DMS 273 treated with DMSO at 0.1 percent for 48 hours (cell line): Measurements from ENCODE around the gene GLOD4.
"Not testable (repeated sequence)": the region's sequence is repeated elsewhere in the genome, so short reads cannot be mapped to it uniquely, and the experiment has no call there.

Source experiments
- DNase-seq: peaks from one replicate; lab custom pipeline; 2025; lab: John Stamatoyannopoulos, UW

GLOD4 gene, protein sequence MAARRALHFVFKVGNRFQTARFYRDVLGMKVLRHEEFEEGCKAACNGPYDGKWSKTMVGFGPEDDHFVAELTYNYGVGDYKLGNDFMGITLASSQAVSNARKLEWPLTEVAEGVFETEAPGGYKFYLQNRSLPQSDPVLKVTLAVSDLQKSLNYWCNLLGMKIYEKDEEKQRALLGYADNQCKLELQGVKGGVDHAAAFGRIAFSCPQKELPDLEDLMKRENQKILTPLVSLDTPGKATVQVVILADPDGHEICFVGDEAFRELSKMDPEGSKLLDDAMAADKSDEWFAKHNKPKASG

DNA sequence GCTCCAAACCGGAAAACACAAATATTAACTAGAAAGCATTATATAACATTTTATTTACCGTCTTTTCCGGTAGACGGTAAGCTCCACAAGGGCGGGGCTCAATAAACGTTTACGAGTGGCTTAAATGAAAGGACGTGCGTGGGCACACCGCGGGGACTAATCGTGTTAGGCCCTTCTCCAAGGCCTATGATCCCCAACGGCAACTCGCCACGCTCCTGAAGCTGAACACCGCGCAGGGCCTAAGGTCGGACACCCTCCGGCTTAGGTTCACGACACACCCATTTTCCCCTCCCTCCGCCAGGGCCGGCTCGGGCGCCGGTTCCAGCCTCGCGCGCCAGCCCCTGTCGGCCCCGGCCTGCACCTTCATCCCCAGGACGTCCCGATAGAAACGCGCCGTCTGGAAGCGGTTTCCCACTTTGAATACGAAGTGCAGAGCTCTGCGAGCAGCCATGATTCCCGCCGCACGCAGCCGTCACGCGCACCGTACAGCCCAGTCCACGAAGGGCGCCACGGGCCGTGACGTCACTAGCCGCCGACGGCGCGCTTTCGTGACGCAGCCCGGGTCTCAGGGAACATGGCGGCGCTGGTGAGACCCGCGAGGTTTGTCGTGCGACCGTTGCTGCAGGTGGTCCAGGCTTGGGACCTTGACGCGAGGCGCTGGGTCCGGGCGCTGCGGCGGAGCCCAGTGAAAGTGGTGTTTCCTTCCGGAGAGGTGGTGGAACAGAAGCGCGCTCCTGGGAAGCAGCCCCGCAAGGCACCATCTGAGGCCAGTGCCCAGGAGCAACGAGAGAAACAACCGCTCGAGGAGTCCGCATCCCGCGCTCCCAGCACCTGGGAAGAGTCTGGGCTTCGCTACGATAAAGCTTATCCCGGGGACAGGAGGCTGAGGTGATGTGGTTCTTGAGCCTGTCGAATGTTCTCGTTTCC is at the start of gene GLOD4, which contains the start of gene MRM3:
TSS of gene GLOD4 (minus strand) at position 476 of the 927 bp plus-strand sequence. CDS start at position 451, 25 bp downstream.
TSS of gene MRM3 (plus strand) at position 549 of the 927 bp plus-strand sequence. CDS start at position 575, 26 bp downstream.
- DNase-seq: peak; percentile 62

DNA sequence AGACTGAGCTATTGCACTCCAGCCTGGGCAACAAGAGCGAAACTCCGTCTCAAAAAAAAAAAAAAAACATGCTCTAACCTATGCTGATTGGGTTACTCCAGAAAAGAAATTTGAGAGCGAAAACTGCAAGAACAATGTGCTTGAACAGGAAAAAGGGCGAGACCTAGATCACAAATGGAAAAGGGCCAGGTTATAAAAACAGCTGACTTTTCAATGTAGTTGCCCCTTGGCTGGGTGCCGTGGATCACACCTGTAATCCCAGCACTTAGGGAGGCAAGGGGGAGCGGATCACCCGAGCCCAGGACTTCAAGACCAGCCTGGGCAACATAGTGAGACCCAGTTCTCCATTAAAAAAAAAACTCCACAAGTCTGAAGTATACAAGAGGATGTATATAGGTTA is 48.9 kb upstream of the GLOD4 start:
- DNase-seq: no peak

- no peak for DNase-seq
Observed at GRCh38 chr17:830381-830780, 48.3 kb upstream of the GLOD4 start.

- DNase-seq: not testable (repeated sequence)
Observed at GRCh38 chr17:829614-830013, 47.5 kb upstream of the GLOD4 start.

DNA sequence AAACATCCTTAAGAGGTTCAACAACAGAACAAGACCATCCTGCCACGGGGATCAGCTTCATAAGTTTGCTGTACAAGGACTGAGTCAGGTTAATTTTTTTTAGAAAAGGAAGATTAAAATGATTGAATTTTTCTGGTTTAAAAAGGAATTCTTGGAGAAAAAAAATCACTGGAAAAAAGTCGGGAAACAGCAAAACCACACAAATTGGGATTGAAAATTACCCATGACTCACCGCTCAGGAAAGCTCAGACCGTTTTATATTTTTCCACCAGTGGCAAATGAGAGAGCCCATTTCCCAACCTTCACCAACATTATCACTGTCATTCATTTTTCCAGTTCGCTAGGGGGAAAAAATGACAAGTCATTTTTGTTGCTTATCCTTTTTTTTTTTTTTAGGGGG is 46.7 kb upstream of the GLOD4 start:
- no peak for DNase-seq

- no peak for DNase-seq
Observed at GRCh38 chr17:826778-827177, 44.7 kb upstream of the GLOD4 start.

GRCh38 chr17:825216-825615 is 43.1 kb upstream of the GLOD4 start:
- no peak for DNase-seq

- DNase-seq: no peak
Observed at GRCh38 chr17:824378-824777, 42.3 kb upstream of the GLOD4 start.

DNA sequence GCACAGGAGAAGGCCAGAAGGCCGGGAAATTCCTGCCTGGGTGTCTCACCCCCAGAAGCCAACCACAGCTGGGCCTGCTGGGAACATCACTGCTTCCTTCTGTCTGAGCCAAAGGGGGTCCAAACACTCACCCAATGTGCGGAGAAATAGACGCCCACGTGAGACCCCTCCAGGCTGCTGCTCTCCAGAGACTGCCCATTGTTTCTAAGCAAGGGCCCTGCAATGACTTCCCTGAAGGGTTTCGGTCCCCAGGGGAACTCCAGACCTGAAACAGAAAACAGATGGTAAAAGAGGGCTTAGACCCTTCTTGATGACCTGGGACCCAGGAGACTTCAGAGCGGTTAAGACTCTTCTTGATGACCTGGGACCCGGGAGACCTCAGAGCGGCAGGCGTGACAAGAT is 41.4 kb upstream of the GLOD4 start:
- no peak for DNase-seq

DNA sequence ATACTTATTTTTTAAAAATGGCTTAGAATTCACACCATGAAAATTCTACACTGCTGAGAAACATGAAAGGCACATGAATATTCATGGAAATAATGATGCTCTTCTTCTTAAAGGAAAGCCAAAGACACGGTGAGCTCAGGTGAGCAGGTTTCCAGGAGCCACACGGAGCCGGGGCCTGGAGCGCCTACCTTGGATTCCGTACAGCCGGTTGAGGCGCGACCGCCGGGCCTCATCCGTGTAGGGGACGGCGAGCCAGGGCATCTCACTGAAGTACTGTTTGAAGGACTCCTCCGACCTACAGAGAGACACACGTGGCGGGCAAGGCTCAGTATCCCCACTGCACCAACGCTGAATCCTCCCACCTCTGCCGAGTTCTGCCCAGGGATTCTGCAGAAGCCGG is 37.2 kb upstream of the GLOD4 start:
- no peak for DNase-seq

DNA sequence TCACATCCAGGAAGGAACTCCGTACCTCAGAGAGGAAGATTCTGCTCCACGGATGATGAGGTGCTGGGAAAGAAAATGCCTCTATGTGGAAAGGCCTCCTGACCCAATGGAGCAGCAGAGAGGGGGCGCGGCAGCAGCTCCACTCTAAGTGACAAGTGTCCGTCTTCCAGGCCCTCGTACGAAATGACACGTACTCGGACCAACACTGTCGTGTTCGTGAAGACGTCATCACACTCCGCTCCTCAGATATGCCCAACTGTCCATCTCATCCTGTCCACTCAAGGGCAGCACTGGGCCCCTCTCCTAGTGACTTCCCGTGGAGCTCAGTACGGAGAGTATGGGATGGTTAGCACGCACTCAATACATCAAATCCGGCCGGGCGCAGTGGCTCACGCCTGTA is 32.3 kb upstream of the GLOD4 start:
- DNase-seq: no peak

DNA sequence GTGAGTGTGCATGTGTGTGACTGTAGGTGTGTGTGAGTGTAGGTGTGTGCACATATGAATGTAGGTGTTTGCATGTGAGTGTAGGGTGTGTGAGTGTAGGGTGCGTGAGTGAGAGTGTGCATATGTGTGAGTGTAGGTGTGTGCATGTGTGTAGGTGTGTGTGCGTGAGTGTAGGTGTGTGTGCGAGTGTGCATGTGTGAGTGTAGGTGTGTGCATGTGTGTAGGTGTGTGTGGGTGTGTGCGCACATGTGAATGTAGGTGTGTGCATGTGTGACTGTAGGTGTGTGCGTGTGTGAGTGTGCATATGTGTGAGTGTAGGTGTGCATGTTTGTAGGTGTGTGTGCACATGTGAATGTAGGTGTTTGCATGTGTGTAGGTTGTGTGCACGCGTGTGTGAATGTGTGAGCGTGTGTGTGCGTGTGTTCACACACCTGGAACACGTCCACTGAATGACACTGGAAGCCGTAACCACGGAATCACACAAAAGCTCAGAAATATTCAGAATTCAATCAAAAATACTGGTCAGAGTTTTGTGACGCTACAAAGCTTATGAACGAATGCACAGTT is 30.6 kb upstream of the GLOD4 start:
- no peak for DNase-seq

- no peak for DNase-seq
Observed at GRCh38 chr17:811051-811784, 29.1 kb upstream of the GLOD4 start.

DNA sequence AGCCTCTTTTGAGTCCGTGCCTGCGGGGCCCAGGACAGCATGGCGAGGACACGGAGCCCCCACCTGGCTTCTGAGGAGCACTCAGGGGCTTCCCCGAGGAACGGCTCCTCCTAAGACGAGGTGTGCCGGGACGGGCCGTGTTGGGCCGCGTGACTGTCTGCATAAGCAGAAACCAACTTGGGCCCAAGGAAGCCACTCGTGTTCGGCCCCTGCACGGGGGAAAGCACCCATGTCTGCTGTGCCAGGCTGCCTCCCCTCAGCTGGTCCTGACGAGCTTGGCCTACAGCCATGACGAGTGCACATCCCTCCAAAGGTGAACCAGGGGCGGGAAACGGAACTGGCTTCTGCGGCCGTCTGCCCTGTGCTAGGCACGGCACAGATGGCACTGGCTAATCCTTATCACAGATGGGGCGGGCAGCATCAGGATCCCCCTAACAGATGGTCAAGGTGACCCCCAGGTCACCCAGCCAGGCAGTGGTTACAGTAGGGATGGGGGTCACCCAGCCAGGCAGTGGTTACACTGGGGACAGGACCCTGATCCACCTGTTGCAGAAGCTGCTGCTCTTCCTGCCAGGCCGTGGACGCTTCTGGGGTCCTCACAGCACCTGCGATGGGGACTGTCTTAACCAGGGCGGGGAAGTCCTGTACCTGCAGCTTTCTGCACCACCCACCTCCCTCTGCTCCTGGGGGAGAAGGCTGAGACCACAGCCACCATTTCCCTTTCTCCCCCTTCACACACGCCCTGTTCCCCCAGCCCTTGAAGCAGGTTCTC is 25.6 kb upstream of the GLOD4 start:
- no peak for DNase-seq

DNA sequence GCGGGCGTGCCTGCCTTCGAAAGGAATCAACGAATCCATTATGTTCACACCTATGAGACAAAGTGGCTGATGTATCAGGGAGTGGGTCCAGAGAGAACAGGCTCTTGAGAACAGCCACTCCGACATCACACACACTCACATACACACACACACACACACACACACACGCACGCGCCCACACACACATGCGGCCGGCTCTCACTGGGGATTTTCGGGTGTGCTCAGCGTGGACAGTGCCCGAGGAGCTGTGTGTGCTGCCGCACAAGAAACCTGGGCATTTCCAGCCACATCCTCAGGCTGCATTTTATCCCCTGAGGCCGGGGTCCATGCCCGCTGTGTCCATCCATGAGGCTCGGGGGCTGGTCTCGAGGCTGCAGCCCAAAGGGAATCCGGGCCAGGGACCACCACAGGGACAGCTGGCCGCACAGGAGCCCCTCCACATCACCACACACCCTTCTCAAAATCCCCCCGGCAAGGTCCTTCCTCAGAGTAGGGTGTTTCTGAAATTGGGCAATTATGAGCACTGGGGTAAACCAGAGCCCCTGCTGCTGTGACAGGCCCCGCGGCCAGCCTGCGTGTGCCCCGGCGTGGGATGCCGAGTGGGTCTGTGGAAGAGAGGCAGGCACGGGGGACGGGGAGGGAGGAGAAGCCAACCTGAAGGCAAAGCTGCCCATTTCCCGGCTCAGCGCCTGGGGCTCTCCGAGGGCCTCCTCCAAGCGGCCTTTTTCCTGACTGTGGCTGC is 24.9 kb upstream of the GLOD4 start:
- DNase-seq: no peak

DNA sequence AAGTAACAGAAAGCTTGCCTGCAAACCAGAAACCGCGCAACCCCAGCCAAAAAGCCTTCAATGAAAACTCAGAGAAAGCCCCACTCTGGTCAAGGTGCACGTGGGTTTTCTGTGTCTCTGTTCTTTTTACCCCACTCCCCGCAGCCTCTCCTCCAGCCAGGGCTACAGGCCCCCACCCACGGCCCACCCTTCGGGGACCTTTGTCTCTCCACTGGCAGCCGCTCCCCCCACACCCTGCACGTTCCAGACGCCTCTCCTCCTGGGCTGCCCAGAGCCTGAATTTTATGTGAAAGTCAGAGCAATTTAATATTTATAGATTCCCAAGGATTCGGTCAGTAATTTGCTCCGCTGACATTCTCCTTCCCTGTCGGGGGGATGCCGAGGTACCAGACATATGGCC is 24.3 kb upstream of the GLOD4 start:
- no peak for DNase-seq

DNA sequence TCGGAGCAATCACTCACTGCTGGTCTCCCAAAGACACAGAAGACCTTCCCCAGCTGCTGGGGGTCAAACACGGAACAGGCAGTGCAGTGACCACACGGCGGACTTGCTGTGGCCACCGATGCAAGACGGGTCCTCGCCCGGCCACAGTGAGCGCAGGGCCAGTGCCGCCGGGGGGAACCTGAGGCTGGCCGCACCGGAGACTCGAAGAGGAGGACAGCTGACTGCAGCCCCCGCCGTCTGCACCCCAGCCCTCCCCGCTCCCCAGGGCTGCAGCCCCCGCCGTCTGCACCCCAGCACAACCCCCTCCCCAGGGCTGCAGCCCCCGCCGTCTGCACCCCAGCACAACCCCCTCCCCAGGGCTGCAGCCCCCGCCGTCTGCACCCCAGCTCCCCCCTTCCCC is 23.8 kb upstream of the GLOD4 start:
- DNase-seq: not testable (repeated sequence)

- DNase-seq: no peak
Observed at GRCh38 chr17:804541-805435, 22.7 kb upstream of the GLOD4 start.
